ENCODE results near the gene MED12L. TPM values are rescaled to one million over a fixed set of nuclear protein-coding genes. Genes with fewer than 3 reads are reported as not detected.

Gene MED12L
- total RNA-seq, 6 experiments from 2014 or later = 0.05 to 0.64 (median 0.13) TPM; not detected in 1

- Mint-ChIP-seq H3K9me3 (no peaks in the 10 kb centered on the region), H3K36me3 (ENCODE audit: low read depth) (no peaks in the 10 kb centered on the region), H3K4me1 (ENCODE audit: low read depth) (no peaks in the 10 kb centered on the region), H3K4me3 (no peak overlapping the region), H3K27ac (no peak overlapping the region), H3K27me3 (ENCODE audit: insufficient read depth) (peaks cover 25% of the 10 kb centered on the region)
- DNase-seq = no peak
- TF ChIP-seq, protein P1, sequence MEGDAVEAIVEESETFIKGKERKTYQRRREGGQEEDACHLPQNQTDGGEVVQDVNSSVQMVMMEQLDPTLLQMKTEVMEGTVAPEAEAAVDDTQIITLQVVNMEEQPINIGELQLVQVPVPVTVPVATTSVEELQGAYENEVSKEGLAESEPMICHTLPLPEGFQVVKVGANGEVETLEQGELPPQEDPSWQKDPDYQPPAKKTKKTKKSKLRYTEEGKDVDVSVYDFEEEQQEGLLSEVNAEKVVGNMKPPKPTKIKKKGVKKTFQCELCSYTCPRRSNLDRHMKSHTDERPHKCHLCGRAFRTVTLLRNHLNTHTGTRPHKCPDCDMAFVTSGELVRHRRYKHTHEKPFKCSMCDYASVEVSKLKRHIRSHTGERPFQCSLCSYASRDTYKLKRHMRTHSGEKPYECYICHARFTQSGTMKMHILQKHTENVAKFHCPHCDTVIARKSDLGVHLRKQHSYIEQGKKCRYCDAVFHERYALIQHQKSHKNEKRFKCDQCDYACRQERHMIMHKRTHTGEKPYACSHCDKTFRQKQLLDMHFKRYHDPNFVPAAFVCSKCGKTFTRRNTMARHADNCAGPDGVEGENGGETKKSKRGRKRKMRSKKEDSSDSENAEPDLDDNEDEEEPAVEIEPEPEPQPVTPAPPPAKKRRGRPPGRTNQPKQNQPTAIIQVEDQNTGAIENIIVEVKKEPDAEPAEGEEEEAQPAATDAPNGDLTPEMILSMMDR (IDR thresholded peaks at IDR 0.05) = no peak
Measured at GRCh38 chr3:151144016-151144415, 58.6 kb downstream of the MED12L start.

GRCh38 chr3:151144760-151145159 is 59.3 kb downstream of the MED12L start:
- no peaks in the 10 kb centered on the region for H3K36me3 Mint-ChIP-seq (ENCODE audit: low read depth)
- H3K27me3 Mint-ChIP-seq (ENCODE audit: insufficient read depth) = peaks cover 22% of the 10 kb centered on the region
- no peaks in the 10 kb centered on the region for H3K9me3 Mint-ChIP-seq
- H3K4me3 Mint-ChIP-seq = no peak overlapping the region
- H3K4me1 Mint-ChIP-seq (ENCODE audit: low read depth) = no peaks in the 10 kb centered on the region; the same call in 1 of the 2 replicates
- TF ChIP-seq, protein P1 (IDR thresholded peaks at IDR 0.05) = no peak
- no peak overlapping the region for H3K27ac Mint-ChIP-seq
- DNase-seq = no peak

GRCh38 chr3:151145713-151146070 is 60.2 kb downstream of the MED12L start:
- H3K36me3 Mint-ChIP-seq (ENCODE audit: low read depth) = no peaks in the 10 kb centered on the region
- no peak overlapping the region for H3K4me3 Mint-ChIP-seq
- H3K4me1 Mint-ChIP-seq (ENCODE audit: low read depth) = no peaks in the 10 kb centered on the region; the same call in 1 of the 2 replicates
- TF ChIP-seq, protein P1 (IDR thresholded peaks at IDR 0.05) = no peak
- peaks cover 21% of the 10 kb centered on the region for H3K27me3 Mint-ChIP-seq (ENCODE audit: insufficient read depth)
- H3K27ac Mint-ChIP-seq = no peak overlapping the region
- no peaks in the 10 kb centered on the region for H3K9me3 Mint-ChIP-seq
- DNase-seq = no peak

DNA sequence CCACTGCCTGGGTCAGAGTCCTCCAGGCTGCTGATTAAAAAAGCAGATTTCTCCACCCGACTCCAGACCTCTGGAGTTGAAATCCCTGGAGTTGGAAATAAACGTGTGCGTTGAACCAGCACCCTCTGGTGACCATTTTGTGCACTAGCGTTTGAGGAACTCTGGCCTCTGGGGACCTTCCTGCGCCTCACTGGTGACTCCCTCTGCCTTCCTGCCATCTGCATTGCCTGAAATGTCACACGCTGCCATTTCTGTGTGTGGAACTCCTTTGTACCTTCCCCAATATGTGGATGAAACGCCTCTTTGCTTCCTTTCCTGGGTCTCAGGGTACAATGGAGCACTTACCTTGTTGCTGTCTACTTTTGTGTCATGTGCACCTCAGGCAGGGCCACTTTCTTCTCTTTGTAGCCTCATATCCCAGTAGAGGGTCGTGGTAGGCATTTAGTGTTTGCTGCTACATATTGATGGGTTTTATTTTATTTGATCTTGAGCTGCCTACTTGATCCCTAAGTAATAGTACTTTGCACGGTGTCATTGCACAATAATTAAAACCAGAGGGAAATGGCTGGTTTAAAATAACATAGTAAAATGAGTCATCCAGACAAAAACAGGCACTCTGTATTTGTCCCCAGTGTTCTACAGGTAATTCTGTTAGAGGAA is 60.7 kb downstream of the MED12L start:
- Mint-ChIP-seq H3K4me3 (no peak overlapping the region), H3K27me3 (ENCODE audit: insufficient read depth) (peaks cover 21% of the 10 kb centered on the region), H3K4me1 (ENCODE audit: low read depth) (no peaks in the 10 kb centered on the region; the same call in 1 of the 2 replicates), H3K27ac (no peak overlapping the region), H3K36me3 (ENCODE audit: low read depth) (no peaks in the 10 kb centered on the region), H3K9me3 (no peaks in the 10 kb centered on the region)
- DNase-seq = peak; percentile 59
- TF ChIP-seq, protein P1 (IDR thresholded peaks at IDR 0.05) = peak; percentile 93

DNA sequence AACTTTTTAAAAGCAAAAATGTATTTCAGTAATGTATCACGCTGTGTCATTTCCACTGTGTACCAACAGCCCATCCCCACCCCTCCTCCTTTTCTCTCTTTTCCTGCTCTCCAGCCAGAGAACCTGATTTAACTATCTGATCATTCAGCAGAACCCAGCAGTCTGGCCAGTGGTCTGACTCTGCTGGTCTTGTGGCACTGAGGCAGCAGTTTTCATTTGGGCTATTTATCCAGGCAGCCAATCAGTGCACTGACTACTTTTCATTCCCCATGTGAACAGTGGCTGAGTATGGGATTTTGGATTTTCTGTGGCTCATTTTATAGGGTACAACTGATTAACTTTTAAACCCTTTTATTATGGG is 61.2 kb downstream of the MED12L start:
- Mint-ChIP-seq H3K9me3 (no peaks in the 10 kb centered on the region), H3K27ac (no peak overlapping the region), H3K27me3 (ENCODE audit: insufficient read depth) (peaks cover 21% of the 10 kb centered on the region), H3K36me3 (ENCODE audit: low read depth) (no peaks in the 10 kb centered on the region), H3K4me3 (no peak overlapping the region), H3K4me1 (ENCODE audit: low read depth) (no peaks in the 10 kb centered on the region; the same call in 1 of the 2 replicates)
- TF ChIP-seq, protein P1 (IDR thresholded peaks at IDR 0.05) = no peak
- no peak for DNase-seq
